SW480 (cell line): Measurements from ENCODE around the gene TCF23.
A peak's percentile ranks its signal among the peaks of the same experiment; 100 is the strongest.
"Not testable (repeated sequence)": the region's sequence is repeated elsewhere in the genome, so short reads cannot be mapped to it uniquely, and the experiment has no call there.

Experiments
- DNase-seq: peaks from one replicate; pipeline ENCODE4 v3.0.0-alpha.2; 2016; ENCODE audit warnings: low spot score

Gene TCF23

GRCh38 chr2:27154488-27154887 is 5.7 kb downstream of the TCF23 start:
- no peak for DNase-seq

GRCh38 chr2:27155069-27155520 is 6.3 kb downstream of the TCF23 start:
- DNase-seq: no peak

GRCh38 chr2:27158468-27158867 is 9.7 kb downstream of the TCF23 start:
- DNase-seq: no peak

- DNase-seq: no peak
These were observed 10.5 kb downstream of the TCF23 start for GRCh38 chr2:27159271-27159670.

GRCh38 chr2:27160191-27160590 is 11.4 kb downstream of the TCF23 start:
- DNase-seq: no peak

- DNase-seq: peak; percentile 70
These were observed 13.6 kb downstream of the TCF23 start for GRCh38 chr2:27162151-27163121.

- no peak for DNase-seq
These were observed 16.4 kb downstream of the TCF23 start for GRCh38 chr2:27164960-27165763.

- DNase-seq: no peak
These were observed 22.0 kb downstream of the TCF23 start for GRCh38 chr2:27170581-27171337.

- no peak for DNase-seq
These were observed 22.6 kb downstream of the TCF23 start for GRCh38 chr2:27171351-27171848.

- peak; percentile 53 for DNase-seq
These were observed 25.8 kb downstream of the TCF23 start for GRCh38 chr2:27174638-27175037.

- DNase-seq: no peak
These were observed 26.5 kb downstream of the TCF23 start for GRCh38 chr2:27175330-27175729.

- not testable (repeated sequence) for DNase-seq
These were observed 27.0 kb downstream of the TCF23 start for GRCh38 chr2:27175781-27176180.

GRCh38 chr2:27177441-27178351 is 28.9 kb downstream of the TCF23 start:
- peak; percentile 99 for DNase-seq

- no peak for DNase-seq
These were observed 29.7 kb downstream of the TCF23 start for GRCh38 chr2:27178469-27178868.

- no peak for DNase-seq
These were observed 30.7 kb downstream of the TCF23 start for GRCh38 chr2:27179344-27180000.

GRCh38 chr2:27182346-27182745 is 33.5 kb downstream of the TCF23 start:
- DNase-seq: no peak

- no peak for DNase-seq
These were observed 35.3 kb downstream of the TCF23 start for GRCh38 chr2:27184115-27184514.

GRCh38 chr2:27185331-27186026 is 36.7 kb downstream of the TCF23 start:
- DNase-seq: peak; percentile 44

- no peak for DNase-seq
These were observed 38.0 kb downstream of the TCF23 start for GRCh38 chr2:27186613-27187345.
